Vagina (tissue), 2 donors: Measurements from ENCODE around the gene ZBTB12.

Experiments used
- POLR2A ChIP-seq, 2 donors: fragments of 450-650 bp; IDR thresholded peaks; one replicate each; pipeline ENCODE4 v1.6.1; 2017; ENCODE audit warnings: antibody characterized with exemption in 2 of 2, mild to moderate bottlenecking in 2 of 2, moderate library complexity in 2 of 2
- TF ChIP-seq, protein P1 (sequence below), 3 experiments: fragments of 450-650 bp in 2 of 3; fragments of 200-600 bp in 1 of 3; sonication (generic) in 1 of 3; IDR thresholded peaks; one replicate each; pipeline ENCODE4 v1.5.1; 2017 to 2019; ENCODE audit warnings: antibody characterized with exemption in 3 of 3, mild to moderate bottlenecking in 2 of 3, moderate library complexity in 2 of 3

DNA sequence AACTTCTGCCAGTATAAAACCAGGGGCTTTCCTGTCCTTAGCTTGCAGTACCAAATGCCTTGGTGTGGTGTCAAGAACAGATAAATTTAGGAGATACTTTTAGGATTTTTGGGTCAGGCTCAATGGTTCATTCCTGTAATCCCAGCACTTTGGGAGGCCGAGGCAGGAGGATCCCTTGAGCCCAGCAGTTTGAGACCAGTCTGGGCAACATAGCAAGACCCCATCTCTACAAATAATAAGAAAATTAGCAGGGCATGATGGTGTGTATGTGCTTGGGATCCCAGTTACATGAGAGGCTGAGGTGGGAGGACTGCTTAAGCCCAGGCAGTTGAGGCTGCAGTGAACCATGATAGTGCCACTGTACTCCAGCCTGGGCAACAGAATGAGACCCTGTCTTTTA is 3.2 kb upstream of the ZBTB12 start:
- TF ChIP-seq POLR2A (IDR thresholded peaks at IDR 0.05), result no peak
- TF ChIP-seq, protein P1, sequence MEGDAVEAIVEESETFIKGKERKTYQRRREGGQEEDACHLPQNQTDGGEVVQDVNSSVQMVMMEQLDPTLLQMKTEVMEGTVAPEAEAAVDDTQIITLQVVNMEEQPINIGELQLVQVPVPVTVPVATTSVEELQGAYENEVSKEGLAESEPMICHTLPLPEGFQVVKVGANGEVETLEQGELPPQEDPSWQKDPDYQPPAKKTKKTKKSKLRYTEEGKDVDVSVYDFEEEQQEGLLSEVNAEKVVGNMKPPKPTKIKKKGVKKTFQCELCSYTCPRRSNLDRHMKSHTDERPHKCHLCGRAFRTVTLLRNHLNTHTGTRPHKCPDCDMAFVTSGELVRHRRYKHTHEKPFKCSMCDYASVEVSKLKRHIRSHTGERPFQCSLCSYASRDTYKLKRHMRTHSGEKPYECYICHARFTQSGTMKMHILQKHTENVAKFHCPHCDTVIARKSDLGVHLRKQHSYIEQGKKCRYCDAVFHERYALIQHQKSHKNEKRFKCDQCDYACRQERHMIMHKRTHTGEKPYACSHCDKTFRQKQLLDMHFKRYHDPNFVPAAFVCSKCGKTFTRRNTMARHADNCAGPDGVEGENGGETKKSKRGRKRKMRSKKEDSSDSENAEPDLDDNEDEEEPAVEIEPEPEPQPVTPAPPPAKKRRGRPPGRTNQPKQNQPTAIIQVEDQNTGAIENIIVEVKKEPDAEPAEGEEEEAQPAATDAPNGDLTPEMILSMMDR (IDR thresholded peaks at IDR 0.05), result no peak
